Neural crest cell (in vitro differentiated cells): ENCODE measurements around the gene RANBP17. TPM values are rescaled to one million over a fixed set of nuclear protein-coding genes. Genes with fewer than 3 reads are reported as not detected.

ENCODE experiments used
- DNase-seq: peaks from one replicate; pipeline ENCODE4 v3.0.0; 2021; ENCODE audit warnings: low read depth, mixed read lengths, low spot score
- H3K27ac Mint-ChIP-seq: one replicate; pipeline ENCODE4 v1.8.0; 2021; ENCODE audit warnings: mild to moderate bottlenecking, mixed read lengths; ENCODE audit not compliant: unreplicated experiment
- H3K27me3 Mint-ChIP-seq: 2 replicates; pipeline ENCODE4 v1.8.0; 2021; ENCODE audit warnings: low read depth, mild to moderate bottlenecking, mixed read lengths
- H3K36me3 Mint-ChIP-seq: 2 replicates; pipeline ENCODE4 v1.8.0; 2021; ENCODE audit warnings: low read depth, mild to moderate bottlenecking, mixed read lengths
- H3K4me1 Mint-ChIP-seq: 2 replicates; pipeline ENCODE4 v1.8.0; 2021; ENCODE audit warnings: mixed read lengths
- H3K4me3 Mint-ChIP-seq: one replicate; pipeline ENCODE4 v1.8.0; 2021; ENCODE audit warnings: mild to moderate bottlenecking, mixed read lengths
- H3K9me3 Mint-ChIP-seq: 2 replicates; pipeline ENCODE4 v1.8.0; 2021; ENCODE audit warnings: mixed read lengths
- total RNA-seq: library from RNA; stranded (reverse); gene quantifications from 2 replicates; pipeline ENCODE4 v1.2.1, GENCODE V29; 2021
- TF ChIP-seq, protein P1 (sequence below): fragments of 200-600 bp; sonication (generic); conservative IDR thresholded peaks from 2 replicates; pipeline ENCODE4 v1.5.0; 2021; ENCODE audit warnings: antibody characterized with exemption, mild to moderate bottlenecking

Gene RANBP17
- total RNA-seq, 1 donor from 2014 or later, result 26.9 TPM

- no peak for DNase-seq
- H3K36me3 Mint-ChIP-seq, result peaks cover 37% of the 10 kb centered on the region
- H3K4me1 Mint-ChIP-seq, result no peaks in the 10 kb centered on the region
- H3K27me3 Mint-ChIP-seq, result no peaks in the 10 kb centered on the region
- peaks cover 19% of the 10 kb centered on the region for H3K9me3 Mint-ChIP-seq
- no peak overlapping the region for H3K4me3 Mint-ChIP-seq
- TF ChIP-seq, protein P1, sequence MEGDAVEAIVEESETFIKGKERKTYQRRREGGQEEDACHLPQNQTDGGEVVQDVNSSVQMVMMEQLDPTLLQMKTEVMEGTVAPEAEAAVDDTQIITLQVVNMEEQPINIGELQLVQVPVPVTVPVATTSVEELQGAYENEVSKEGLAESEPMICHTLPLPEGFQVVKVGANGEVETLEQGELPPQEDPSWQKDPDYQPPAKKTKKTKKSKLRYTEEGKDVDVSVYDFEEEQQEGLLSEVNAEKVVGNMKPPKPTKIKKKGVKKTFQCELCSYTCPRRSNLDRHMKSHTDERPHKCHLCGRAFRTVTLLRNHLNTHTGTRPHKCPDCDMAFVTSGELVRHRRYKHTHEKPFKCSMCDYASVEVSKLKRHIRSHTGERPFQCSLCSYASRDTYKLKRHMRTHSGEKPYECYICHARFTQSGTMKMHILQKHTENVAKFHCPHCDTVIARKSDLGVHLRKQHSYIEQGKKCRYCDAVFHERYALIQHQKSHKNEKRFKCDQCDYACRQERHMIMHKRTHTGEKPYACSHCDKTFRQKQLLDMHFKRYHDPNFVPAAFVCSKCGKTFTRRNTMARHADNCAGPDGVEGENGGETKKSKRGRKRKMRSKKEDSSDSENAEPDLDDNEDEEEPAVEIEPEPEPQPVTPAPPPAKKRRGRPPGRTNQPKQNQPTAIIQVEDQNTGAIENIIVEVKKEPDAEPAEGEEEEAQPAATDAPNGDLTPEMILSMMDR, result no peak
- H3K27ac Mint-ChIP-seq, result no peak overlapping the region
These were observed 194.1 kb downstream of the RANBP17 start for GRCh38 chr5:171055875-171056454.

GRCh38 chr5:171067540-171068130 is 205.8 kb downstream of the RANBP17 start:
- H3K27me3 Mint-ChIP-seq, result no peaks in the 10 kb centered on the region
- no peaks in the 10 kb centered on the region for H3K4me1 Mint-ChIP-seq
- peaks cover 27% of the 10 kb centered on the region for H3K9me3 Mint-ChIP-seq
- H3K36me3 Mint-ChIP-seq, result peaks cover 54% of the 10 kb centered on the region
- no peak overlapping the region for H3K27ac Mint-ChIP-seq
- no peak overlapping the region for H3K4me3 Mint-ChIP-seq
- TF ChIP-seq, protein P1, result no peak
- no peak for DNase-seq

DNA sequence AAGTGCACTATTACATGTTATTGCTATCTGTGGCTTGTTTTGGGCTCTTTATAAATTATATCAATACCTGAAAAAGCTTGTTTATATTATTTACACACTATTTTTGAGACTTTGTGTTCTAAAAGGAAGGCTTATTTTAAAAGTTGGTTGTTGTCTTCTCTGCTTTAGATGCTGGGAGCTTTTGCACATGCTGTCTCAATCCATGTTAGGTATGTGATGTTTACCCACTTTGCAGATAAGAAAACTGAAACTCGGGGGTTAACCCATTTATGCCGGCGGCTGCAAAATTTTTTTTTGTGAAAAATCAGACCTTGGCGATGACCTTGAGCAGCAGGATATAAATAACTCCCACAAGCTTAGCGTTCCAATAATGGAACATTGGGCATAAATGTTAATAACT is 212.9 kb downstream of the RANBP17 start:
- Mint-ChIP-seq H3K4me3 (no peak overlapping the region), H3K27ac (no peak overlapping the region), H3K9me3 (peaks cover 8% of the 10 kb centered on the region), H3K4me1 (no peaks in the 10 kb centered on the region), H3K27me3 (no peaks in the 10 kb centered on the region), H3K36me3 (peaks cover 31% of the 10 kb centered on the region)
- TF ChIP-seq, protein P1, result no peak
- no peak for DNase-seq

DNA sequence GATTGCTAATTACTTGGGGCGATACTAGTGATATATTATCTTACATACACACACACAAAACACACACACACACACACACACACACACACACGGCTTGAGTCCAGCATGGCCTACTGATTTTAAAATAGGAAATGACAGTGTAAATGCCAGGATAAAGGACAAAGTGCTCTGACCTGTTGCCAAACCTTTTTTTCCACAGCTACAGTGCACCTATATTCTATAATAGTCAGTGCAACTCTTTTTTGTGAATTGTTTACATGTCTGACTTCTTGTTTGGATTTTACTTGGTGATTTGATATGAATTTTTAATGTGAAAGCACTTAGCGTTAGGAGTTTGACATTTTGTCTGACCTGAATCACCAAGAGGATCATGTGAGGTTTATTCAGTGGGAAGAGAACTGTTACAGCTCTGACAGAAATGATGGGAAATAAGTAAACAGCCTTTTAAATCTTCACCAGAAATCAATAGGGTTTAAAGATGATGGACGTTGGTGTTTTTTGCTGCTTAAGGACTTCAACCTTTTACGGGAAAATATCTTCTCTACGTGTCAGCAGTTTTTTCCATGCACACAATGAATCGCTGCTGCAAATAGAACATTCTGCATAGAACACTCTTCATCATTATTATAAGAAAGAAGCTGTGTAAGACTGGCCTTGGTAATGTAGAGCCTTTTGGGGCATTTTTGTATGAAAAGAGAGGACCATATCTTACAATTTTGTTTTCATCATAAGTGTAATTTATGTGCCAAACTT is 218.5 kb downstream of the RANBP17 start:
- no peaks in the 10 kb centered on the region for H3K4me1 Mint-ChIP-seq
- no peak overlapping the region for H3K27ac Mint-ChIP-seq
- DNase-seq, result no peak
- no peaks in the 10 kb centered on the region for H3K27me3 Mint-ChIP-seq
- TF ChIP-seq, protein P1, result no peak
- peaks cover 21% of the 10 kb centered on the region for H3K36me3 Mint-ChIP-seq
- peaks cover 3% of the 10 kb centered on the region for H3K9me3 Mint-ChIP-seq
- no peak overlapping the region for H3K4me3 Mint-ChIP-seq

DNA sequence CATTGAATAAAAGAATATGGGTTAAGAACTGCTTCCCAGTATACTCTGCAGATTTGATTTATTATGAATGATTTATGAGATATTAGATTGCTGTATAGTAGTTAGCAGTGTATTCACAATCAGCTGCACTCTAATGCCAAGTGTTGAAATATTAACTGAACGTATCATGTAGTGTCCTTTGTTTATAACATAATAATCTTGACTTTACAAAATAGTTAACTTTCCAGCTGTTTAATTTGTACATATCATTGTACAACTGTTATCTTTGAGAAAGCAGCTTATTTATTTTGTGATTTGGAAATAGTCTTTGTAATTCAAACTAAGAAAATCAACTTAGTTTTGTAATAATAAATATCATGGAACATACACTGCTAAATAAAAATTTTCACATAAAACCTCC is 219.5 kb downstream of the RANBP17 start:
- peaks cover 20% of the 10 kb centered on the region for H3K36me3 Mint-ChIP-seq
- no peak for DNase-seq
- H3K4me3 Mint-ChIP-seq, result no peak overlapping the region
- H3K9me3 Mint-ChIP-seq, result peaks cover 3% of the 10 kb centered on the region
- no peak overlapping the region for H3K27ac Mint-ChIP-seq
- H3K4me1 Mint-ChIP-seq, result no peaks in the 10 kb centered on the region
- no peaks in the 10 kb centered on the region for H3K27me3 Mint-ChIP-seq
- TF ChIP-seq, protein P1, result no peak
